Mesendoderm (in vitro differentiated cells): ENCODE results near the gene NRBF2.
"Not testable (repeated sequence)": the region's sequence is repeated elsewhere in the genome, so short reads cannot be mapped to it uniquely, and the experiment has no call there.

ENCODE experiments used
- DNase-seq: peaks from one replicate; pipeline ENCODE4 v3.0.0; 2013
- H2AK5ac ChIP-seq: 2 replicates; pipeline ENCODE4 v1.6.1; 2013; ENCODE audit warnings: low read length, inconsistent platforms
- H2BK120ac ChIP-seq: 2 replicates; pipeline ENCODE4 v1.6.1; 2013; ENCODE audit warnings: low read depth, mild to moderate bottlenecking, low read length, moderate library complexity, mixed read lengths
- H2BK15ac ChIP-seq: replicated peaks from 2 replicates; pipeline ENCODE4 v1.6.1; 2013; ENCODE audit warnings: low read depth, mild to moderate bottlenecking, moderate library complexity
- H2BK5ac ChIP-seq: 2 replicates; pipeline ENCODE4 v1.6.1; 2013; ENCODE audit warnings: low read length, inconsistent platforms
- H3K18ac ChIP-seq: 2 replicates; pipeline ENCODE4 v1.6.1; 2013; ENCODE audit warnings: mild to moderate bottlenecking, low read length, mixed read lengths
- H3K23ac ChIP-seq: one replicate; pipeline ENCODE4 v1.6.1; 2013; ENCODE audit warnings: low read length
- H3K27ac ChIP-seq: 2 replicates; pipeline ENCODE4 v1.5.1; 2013; ENCODE audit warnings: low read depth, mild to moderate bottlenecking, inconsistent platforms, low read length, moderate library complexity
- H3K27me3 ChIP-seq: 2 replicates; pipeline ENCODE4 v1.6.1; 2013; ENCODE audit warnings: low read length, control low read depth, mild to moderate bottlenecking, inconsistent platforms; ENCODE audit not compliant: insufficient read depth, poor library complexity
- H3K36me3 ChIP-seq: 2 replicates; pipeline ENCODE4 v1.6.1; 2013; ENCODE audit warnings: low read length, inconsistent platforms; ENCODE audit not compliant: control insufficient read depth, insufficient read depth
- H3K4ac ChIP-seq: one replicate; pipeline ENCODE4 v1.6.1; 2013; ENCODE audit warnings: low read depth, mild to moderate bottlenecking, low read length, moderate library complexity
- H3K4me1 ChIP-seq: 2 replicates; pipeline ENCODE4 v1.6.1; 2013; ENCODE audit warnings: low read depth, low read length, inconsistent platforms; ENCODE audit not compliant: control insufficient read depth
- H3K4me2 ChIP-seq: 2 replicates; pipeline ENCODE4 v1.6.1; 2013; ENCODE audit warnings: low read length
- H3K4me3 ChIP-seq: 2 replicates; pipeline ENCODE4 v1.5.1; 2013; ENCODE audit warnings: mild to moderate bottlenecking, low read length
- H3K56ac ChIP-seq: one replicate; pipeline ENCODE4 v1.6.1; 2013; ENCODE audit warnings: low read length
- H3K79me1 ChIP-seq: 2 replicates; pipeline ENCODE4 v1.6.1; 2013; ENCODE audit warnings: low read length, inconsistent platforms
- H3K79me2 ChIP-seq: 2 replicates; pipeline ENCODE4 v1.6.1; 2013; ENCODE audit warnings: mild to moderate bottlenecking, low read length; ENCODE audit not compliant: control insufficient read depth, insufficient read depth
- H3K9ac ChIP-seq: 2 replicates; pipeline ENCODE4 v1.6.1; 2013; ENCODE audit warnings: low read length, inconsistent platforms
- H4K5ac ChIP-seq: one replicate; pipeline ENCODE4 v1.6.1; 2013; ENCODE audit warnings: low read length
- H4K8ac ChIP-seq: one replicate; pipeline ENCODE4 v1.6.1; 2013; ENCODE audit warnings: low read depth, mild to moderate bottlenecking, control low read depth, low read length, moderate library complexity
- WGBS: extraction: QIAGEN DNeasy Blood & Tissue Kit; methylation state at CpG from one replicate; pipeline ENCODE4 v1.1.7; 2013; ENCODE audit warnings: low lambda C conversion rate, missing lambda C conversion rate; ENCODE audit not compliant: insufficient coverage; ENCODE audit errors: extremely low coverage; 5-methylcytosine and 5-hydroxymethylcytosine counted together

The NRBF2 gene

DNA sequence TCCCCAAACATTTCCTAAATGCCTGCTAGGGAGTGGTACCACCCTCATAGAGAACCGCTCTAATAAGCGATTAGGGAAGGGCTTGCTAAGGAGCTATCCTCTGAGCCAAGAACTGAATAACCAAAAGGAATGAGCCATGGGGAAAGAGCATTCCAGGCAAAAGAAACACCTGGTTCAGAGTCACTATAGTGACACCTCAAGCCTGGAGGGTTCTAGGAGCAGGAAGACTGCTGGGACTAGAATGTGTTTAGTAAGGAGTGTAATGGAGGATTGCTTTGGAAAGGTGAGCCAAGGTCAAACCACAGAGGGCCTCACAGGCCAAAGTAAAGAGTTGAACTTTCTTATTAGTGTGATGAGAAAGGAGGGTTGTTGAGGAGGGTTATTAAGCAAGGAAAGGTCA, 38.7 kb upstream of the NRBF2 start:
- no peak overlapping the region for H3K18ac ChIP-seq
- H2BK5ac ChIP-seq, result no peak overlapping the region
- no CpG with 5 or more reads among the region's 2 CpGs for WGBS

DNA sequence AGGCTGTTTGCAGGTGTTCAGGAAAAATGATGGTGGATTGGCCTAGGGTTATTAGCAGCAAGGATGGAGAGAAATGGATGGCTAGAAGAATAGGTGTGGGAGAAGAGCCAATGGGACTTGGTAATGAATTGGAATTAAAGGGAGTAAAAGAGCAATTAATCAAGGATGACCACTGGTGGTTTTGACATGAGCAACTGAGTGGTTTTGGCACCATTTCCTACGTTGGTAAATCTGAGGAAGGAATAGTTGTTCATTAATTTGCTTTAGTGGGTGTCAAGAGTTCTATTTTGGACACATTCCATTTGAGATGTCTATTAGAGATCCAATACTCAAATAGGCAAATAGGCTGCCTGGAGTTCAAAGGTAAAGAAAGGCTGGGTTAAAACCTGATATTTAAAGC, 38.2 kb upstream of the NRBF2 start:
- Histone ChIP-seq H2BK5ac (no peak overlapping the region), H2BK120ac (no peak overlapping the region), H3K27ac (no peak overlapping the region), H3K18ac (no peak overlapping the region), H3K4me1 (no peaks in the 10 kb centered on the region), H3K79me2 (no peaks in the 10 kb centered on the region), H3K79me1 (no peaks in the 10 kb centered on the region), H3K23ac (no peak overlapping the region), H2AK5ac (no peak overlapping the region), H4K5ac (no peak overlapping the region), H3K9ac (no peak overlapping the region), H4K8ac (no peak overlapping the region), H2BK15ac (no peak overlapping the region), H3K4ac (no peak overlapping the region), H3K36me3 (no peaks in the 10 kb centered on the region), H3K4me3 (no peak overlapping the region), H3K4me2 (no peak overlapping the region), H3K27me3 (no peaks in the 10 kb centered on the region), H3K56ac (no peak overlapping the region)
- no peak for DNase-seq
- WGBS, result no CpG with 5 or more reads among the region's 1 CpG

More for the DNA sequence above, 38.7 kb upstream of the NRBF2 start:
- no peak for DNase-seq
- Histone ChIP-seq H3K4me2 (no peak overlapping the region), H4K5ac (no peak overlapping the region), H2BK15ac (no peak overlapping the region), H2BK120ac (no peak overlapping the region), H4K8ac (no peak overlapping the region), H3K9ac (no peak overlapping the region), H3K4me3 (no peak overlapping the region), H3K79me2 (no peaks in the 10 kb centered on the region), H3K27me3 (no peaks in the 10 kb centered on the region), H3K56ac (no peak overlapping the region), H3K4me1 (no peaks in the 10 kb centered on the region), H3K79me1 (no peaks in the 10 kb centered on the region), H3K27ac (no peak overlapping the region), H3K23ac (no peak overlapping the region), H3K36me3 (no peaks in the 10 kb centered on the region), H2AK5ac (no peak overlapping the region), H3K4ac (no peak overlapping the region)

DNA sequence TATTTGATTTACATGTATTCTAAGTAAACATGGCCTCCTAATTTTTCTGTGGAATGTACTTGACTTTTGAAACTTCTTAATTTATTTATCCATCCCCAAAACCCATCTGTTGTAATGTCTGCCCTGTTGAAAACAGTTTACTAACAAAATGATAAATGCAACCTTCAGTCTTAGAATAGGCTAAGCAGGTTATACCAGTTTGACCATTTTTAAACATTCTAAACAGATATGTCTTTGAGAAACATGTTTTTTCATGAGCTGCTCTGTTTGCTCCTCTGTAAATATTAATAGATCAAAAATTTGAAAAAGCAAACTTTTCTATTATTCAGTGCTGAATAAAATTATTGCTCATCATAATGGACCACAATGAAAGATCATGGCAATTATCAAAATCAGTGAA, 33.4 kb upstream of the NRBF2 start:
- H3K18ac ChIP-seq, result no peak overlapping the region
- no peak overlapping the region for H4K8ac ChIP-seq
- H3K36me3 ChIP-seq, result no peaks in the 10 kb centered on the region
- H3K9ac ChIP-seq, result no peak overlapping the region
- H3K79me2 ChIP-seq, result no peaks in the 10 kb centered on the region
- no peak overlapping the region for H3K56ac ChIP-seq
- no peaks in the 10 kb centered on the region for H3K79me1 ChIP-seq
- H4K5ac ChIP-seq, result no peak overlapping the region
- no peak for DNase-seq
- no peak overlapping the region for H2BK15ac ChIP-seq
- no peak overlapping the region for H3K23ac ChIP-seq
- no peak overlapping the region for H3K4me2 ChIP-seq
- no peak overlapping the region for H2BK120ac ChIP-seq
- H2AK5ac ChIP-seq, result no peak overlapping the region
- no peak overlapping the region for H3K27ac ChIP-seq
- no peak overlapping the region for H3K4ac ChIP-seq
- H2BK5ac ChIP-seq, result no peak overlapping the region
- H3K4me1 ChIP-seq, result no peaks in the 10 kb centered on the region
- H3K27me3 ChIP-seq, result no peaks in the 10 kb centered on the region
- H3K4me3 ChIP-seq, result no peak overlapping the region

DNA sequence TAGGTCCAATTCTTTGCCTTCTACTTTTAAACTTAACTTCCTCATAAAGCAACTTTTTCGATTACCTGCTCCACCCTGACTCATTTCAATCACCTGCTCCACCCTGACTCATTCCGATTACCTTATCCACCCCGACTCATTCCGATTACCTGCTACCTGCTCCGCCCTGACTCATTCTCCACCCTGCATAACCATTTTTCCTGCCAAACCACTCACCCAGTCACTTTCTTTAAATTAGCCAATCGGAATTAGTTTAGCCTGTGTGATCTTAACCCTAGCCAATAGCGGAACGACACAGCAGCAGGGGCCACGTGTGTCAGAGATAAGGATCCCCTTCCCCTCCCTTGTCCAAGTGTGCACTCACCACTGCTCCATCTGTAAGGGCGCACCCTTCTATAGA, 32.0 kb upstream of the NRBF2 start:
- not testable (repeated sequence) for H2BK5ac ChIP-seq, H4K5ac ChIP-seq, H3K4me3 ChIP-seq, H3K4ac ChIP-seq, H3K23ac ChIP-seq, H3K79me1 ChIP-seq, H3K4me2 ChIP-seq, H3K18ac ChIP-seq, H3K4me1 ChIP-seq, H2BK15ac ChIP-seq, H3K79me2 ChIP-seq, H3K36me3 ChIP-seq, H2BK120ac ChIP-seq, DNase-seq, H3K27ac ChIP-seq, H4K8ac ChIP-seq, H3K27me3 ChIP-seq, H2AK5ac ChIP-seq, H3K9ac ChIP-seq, H3K56ac ChIP-seq
- WGBS, result no CpG with 5 or more reads among the region's 10 CpGs

DNA sequence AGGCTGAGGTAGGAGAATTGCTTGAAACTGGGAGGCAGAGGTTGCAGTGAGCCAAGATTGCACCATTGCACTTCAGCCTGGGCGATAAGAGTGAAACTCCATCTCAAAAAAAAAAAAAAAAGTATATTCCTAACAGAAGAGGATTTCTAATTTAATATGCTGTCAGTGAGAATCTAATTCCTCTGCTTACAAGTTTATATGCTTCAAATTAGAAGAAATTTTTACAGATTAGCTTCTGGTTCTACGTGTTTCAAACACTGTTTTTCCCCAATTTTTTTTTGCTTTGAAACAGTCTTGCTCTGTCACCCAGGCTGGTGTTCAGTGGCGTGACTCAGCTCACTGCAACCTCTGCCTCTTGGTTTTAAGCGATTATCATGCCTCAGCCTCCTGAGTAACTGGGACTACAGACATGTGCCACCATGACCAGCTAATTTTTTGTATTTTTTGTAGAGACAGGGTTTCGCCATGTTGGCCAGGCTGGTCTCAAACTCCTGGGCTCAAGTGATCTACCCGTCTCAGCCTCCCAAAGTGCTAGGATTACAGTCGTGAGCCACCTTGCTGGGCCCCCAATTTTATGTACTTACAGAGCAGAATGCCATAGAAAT, 30.7 kb upstream of the NRBF2 start:
- not testable (repeated sequence) for H3K4me1 ChIP-seq, H3K4me2 ChIP-seq, H3K9ac ChIP-seq, H3K27me3 ChIP-seq, H3K4me3 ChIP-seq, H2BK5ac ChIP-seq, H4K8ac ChIP-seq, DNase-seq, H3K23ac ChIP-seq, H4K5ac ChIP-seq, H3K56ac ChIP-seq, H2BK15ac ChIP-seq, H2AK5ac ChIP-seq, H3K36me3 ChIP-seq, H3K79me2 ChIP-seq, H3K27ac ChIP-seq, H3K18ac ChIP-seq, H3K79me1 ChIP-seq, H3K4ac ChIP-seq, H2BK120ac ChIP-seq
- WGBS, result no CpG with 5 or more reads among the region's 7 CpGs

DNA sequence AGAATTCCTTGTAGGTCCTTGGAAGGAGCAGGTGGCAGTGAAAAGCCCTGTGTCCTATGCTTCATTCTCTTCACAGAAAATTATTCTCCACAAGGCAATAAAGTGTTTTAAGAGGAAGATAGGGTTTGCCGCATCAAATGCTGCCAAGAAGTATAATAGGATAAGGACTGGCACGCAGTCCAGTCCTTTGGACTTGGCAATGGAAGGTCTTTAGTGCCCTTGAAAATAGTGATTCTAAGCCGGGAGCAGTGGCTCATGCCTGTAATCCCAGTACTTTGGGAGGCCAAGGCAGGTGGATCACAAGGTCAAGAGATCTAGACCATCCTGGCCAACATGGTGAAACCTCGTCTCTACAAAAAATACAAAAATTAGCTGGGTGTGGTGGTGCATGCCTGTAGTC, 29.9 kb upstream of the NRBF2 start:
- H3K23ac ChIP-seq, DNase-seq, H2AK5ac ChIP-seq, H3K18ac ChIP-seq, H3K79me1 ChIP-seq, H4K5ac ChIP-seq, H4K8ac ChIP-seq, H3K79me2 ChIP-seq, H3K4ac ChIP-seq, H3K4me2 ChIP-seq, H3K27me3 ChIP-seq, H2BK5ac ChIP-seq, H3K9ac ChIP-seq, H3K4me3 ChIP-seq, H3K36me3 ChIP-seq, H3K27ac ChIP-seq, H3K4me1 ChIP-seq, H2BK120ac ChIP-seq, H3K56ac ChIP-seq, H2BK15ac ChIP-seq: not testable (repeated sequence)
- no CpG with 5 or more reads among the region's 4 CpGs for WGBS
